ENCODE measurements around the gene IQGAP2.

IQGAP2 gene

DNA sequence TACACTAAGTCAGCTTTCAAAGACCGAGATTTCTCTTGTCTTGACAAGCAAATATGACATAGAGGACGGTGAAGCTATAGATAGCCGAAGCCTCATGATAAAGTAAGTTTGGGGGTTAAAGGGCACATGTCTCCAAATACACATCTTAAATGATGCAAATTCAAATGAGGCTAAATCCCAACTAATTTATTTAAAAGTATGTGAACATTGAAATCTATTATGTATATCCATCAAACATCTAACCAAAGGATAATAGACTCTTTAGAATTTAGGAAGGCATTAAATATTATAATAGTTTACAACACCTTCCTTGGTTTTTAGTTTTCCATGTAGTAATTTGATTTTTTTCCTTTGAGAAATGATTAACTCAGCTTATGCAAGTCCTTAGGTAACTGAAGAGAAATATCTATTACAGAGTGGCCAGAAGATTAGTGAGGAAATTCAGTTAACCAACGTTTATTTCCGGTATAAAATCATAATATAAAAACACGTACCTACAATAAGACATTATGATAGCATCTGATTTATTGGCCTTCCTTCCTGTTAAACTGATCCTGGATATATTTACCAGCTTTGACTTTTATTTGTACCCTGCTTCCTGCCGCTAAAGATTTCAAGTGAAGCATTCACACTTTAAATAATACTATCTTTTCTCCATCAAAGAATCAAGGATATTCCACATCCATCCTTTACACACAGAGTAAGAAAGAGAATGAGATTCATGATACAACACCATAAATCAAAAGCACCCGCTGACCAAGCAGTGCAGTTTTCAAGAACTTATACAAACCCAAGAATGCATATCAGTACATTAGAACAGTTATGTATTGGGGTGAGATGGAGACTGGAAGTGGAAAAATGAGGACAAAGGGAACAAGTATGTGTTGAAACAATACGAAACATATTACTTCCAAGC is 281.0 kb downstream of the IQGAP2 start:
- no peak overlapping the region for H3K27ac ChIP-seq (ENCODE audit: insufficient read depth, low read length, poor library complexity, severe bottlenecking)
- peaks cover 33% of the 10 kb centered on the region for H3K36me3 ChIP-seq (ENCODE audit: control insufficient read depth, insufficient read depth, low read length)
- H3K9me3 ChIP-seq (ENCODE audit: control insufficient read depth, low read length), result no peaks in the 10 kb centered on the region
- no peaks in the 10 kb centered on the region for H3K4me1 ChIP-seq (ENCODE audit: control insufficient read depth, insufficient read depth, low read length, poor library complexity, severe bottlenecking)
- no peaks in the 10 kb centered on the region for H3K27me3 ChIP-seq (replicated peaks; ENCODE audit: control insufficient read depth, insufficient read depth, low read length, poor library complexity, severe bottlenecking)
- H3K4me3 ChIP-seq (ENCODE audit: insufficient read depth, low read depth, low read length, poor library complexity, severe bottlenecking), result no peak overlapping the region
- DNase-seq, result no peak

DNA sequence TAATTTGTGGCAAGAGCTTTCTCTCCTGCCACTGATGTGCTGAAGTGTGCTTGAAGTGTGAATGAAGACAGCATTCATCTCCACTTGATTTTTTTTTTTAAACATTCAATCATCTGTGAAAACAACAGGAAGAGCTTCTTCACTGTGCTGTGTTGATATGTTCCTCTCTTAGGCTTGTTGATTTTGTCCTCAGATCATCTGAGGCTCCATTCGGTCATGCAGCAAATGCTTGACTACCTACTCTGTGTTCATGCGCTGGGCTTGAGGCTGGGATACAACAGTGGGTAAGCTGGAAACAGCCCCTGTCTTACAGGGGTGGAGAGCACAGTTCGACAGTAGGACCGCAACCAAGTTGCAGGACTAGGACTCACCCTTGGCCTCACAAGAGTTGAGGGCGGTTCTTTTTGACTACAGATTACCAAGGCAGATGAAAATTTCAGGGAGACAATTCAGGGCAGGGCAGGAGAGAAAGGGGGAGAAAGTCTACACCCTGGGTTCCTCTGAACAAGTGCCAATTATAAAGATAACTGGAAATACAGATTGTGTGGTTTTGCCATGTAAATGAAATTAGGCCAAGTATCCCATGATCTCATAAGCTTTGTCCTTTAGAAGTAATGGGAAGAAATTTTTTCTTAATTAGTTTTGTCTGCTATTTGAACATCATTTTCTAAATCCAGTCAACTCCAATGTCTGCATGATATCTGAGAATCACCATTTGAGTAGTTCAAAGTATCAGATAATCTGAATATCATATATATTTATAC is 281.9 kb downstream of the IQGAP2 start:
- Histone ChIP-seq H3K4me1 (ENCODE audit: control insufficient read depth, insufficient read depth, low read length, poor library complexity, severe bottlenecking) (no peaks in the 10 kb centered on the region), H3K4me3 (ENCODE audit: insufficient read depth, low read depth, low read length, poor library complexity, severe bottlenecking) (no peak overlapping the region), H3K36me3 (ENCODE audit: control insufficient read depth, insufficient read depth, low read length) (peaks cover 39% of the 10 kb centered on the region), H3K9me3 (ENCODE audit: control insufficient read depth, low read length) (no peaks in the 10 kb centered on the region), H3K27me3 (replicated peaks; ENCODE audit: control insufficient read depth, insufficient read depth, low read length, poor library complexity, severe bottlenecking) (no peaks in the 10 kb centered on the region), H3K27ac (ENCODE audit: insufficient read depth, low read length, poor library complexity, severe bottlenecking) (no peak overlapping the region)
- DNase-seq, result no peak

GRCh38 chr5:76685704-76686103 is 282.6 kb downstream of the IQGAP2 start:
- Histone ChIP-seq H3K36me3 (ENCODE audit: control insufficient read depth, insufficient read depth, low read length) (peaks cover 42% of the 10 kb centered on the region), H3K27me3 (replicated peaks; ENCODE audit: control insufficient read depth, insufficient read depth, low read length, poor library complexity, severe bottlenecking) (no peaks in the 10 kb centered on the region), H3K4me1 (ENCODE audit: control insufficient read depth, insufficient read depth, low read length, poor library complexity, severe bottlenecking) (no peaks in the 10 kb centered on the region), H3K4me3 (ENCODE audit: insufficient read depth, low read depth, low read length, poor library complexity, severe bottlenecking) (no peak overlapping the region), H3K27ac (ENCODE audit: insufficient read depth, low read length, poor library complexity, severe bottlenecking) (no peak overlapping the region), H3K9me3 (ENCODE audit: control insufficient read depth, low read length) (no peaks in the 10 kb centered on the region)
- no peak for DNase-seq

GRCh38 chr5:76688212-76688611 is 285.1 kb downstream of the IQGAP2 start:
- no peaks in the 10 kb centered on the region for H3K9me3 ChIP-seq (ENCODE audit: control insufficient read depth, low read length)
- DNase-seq, result no peak
- H3K4me1 ChIP-seq (ENCODE audit: control insufficient read depth, insufficient read depth, low read length, poor library complexity, severe bottlenecking), result no peaks in the 10 kb centered on the region
- no peaks in the 10 kb centered on the region for H3K27me3 ChIP-seq (replicated peaks; ENCODE audit: control insufficient read depth, insufficient read depth, low read length, poor library complexity, severe bottlenecking)
- no peak overlapping the region for H3K4me3 ChIP-seq (ENCODE audit: insufficient read depth, low read depth, low read length, poor library complexity, severe bottlenecking)
- H3K27ac ChIP-seq (ENCODE audit: insufficient read depth, low read length, poor library complexity, severe bottlenecking), result no peak overlapping the region
- H3K36me3 ChIP-seq (ENCODE audit: control insufficient read depth, insufficient read depth, low read length), result peaks cover 45% of the 10 kb centered on the region

- Histone ChIP-seq H3K4me3 (ENCODE audit: insufficient read depth, low read depth, low read length, poor library complexity, severe bottlenecking) (no peak overlapping the region), H3K9me3 (ENCODE audit: control insufficient read depth, low read length) (no peaks in the 10 kb centered on the region), H3K4me1 (ENCODE audit: control insufficient read depth, insufficient read depth, low read length, poor library complexity, severe bottlenecking) (no peaks in the 10 kb centered on the region), H3K36me3 (ENCODE audit: control insufficient read depth, insufficient read depth, low read length) (peaks cover 44% of the 10 kb centered on the region), H3K27me3 (replicated peaks; ENCODE audit: control insufficient read depth, insufficient read depth, low read length, poor library complexity, severe bottlenecking) (no peaks in the 10 kb centered on the region), H3K27ac (ENCODE audit: insufficient read depth, low read length, poor library complexity, severe bottlenecking) (no peak overlapping the region)
- no peak for DNase-seq
Observed at GRCh38 chr5:76688836-76689235, 285.8 kb downstream of the IQGAP2 start.

- no peak overlapping the region for H3K27ac ChIP-seq (ENCODE audit: insufficient read depth, low read length, poor library complexity, severe bottlenecking)
- no peaks in the 10 kb centered on the region for H3K27me3 ChIP-seq (replicated peaks; ENCODE audit: control insufficient read depth, insufficient read depth, low read length, poor library complexity, severe bottlenecking)
- H3K36me3 ChIP-seq (ENCODE audit: control insufficient read depth, insufficient read depth, low read length), result peaks cover 44% of the 10 kb centered on the region
- no peak for DNase-seq
- no peaks in the 10 kb centered on the region for H3K9me3 ChIP-seq (ENCODE audit: control insufficient read depth, low read length)
- H3K4me3 ChIP-seq (ENCODE audit: insufficient read depth, low read depth, low read length, poor library complexity, severe bottlenecking), result no peak overlapping the region
- H3K4me1 ChIP-seq (ENCODE audit: control insufficient read depth, insufficient read depth, low read length, poor library complexity, severe bottlenecking), result no peaks in the 10 kb centered on the region
Observed at GRCh38 chr5:76689321-76690036, 286.4 kb downstream of the IQGAP2 start.

- Histone ChIP-seq H3K27me3 (replicated peaks; ENCODE audit: control insufficient read depth, insufficient read depth, low read length, poor library complexity, severe bottlenecking) (no peaks in the 10 kb centered on the region), H3K9me3 (ENCODE audit: control insufficient read depth, low read length) (no peaks in the 10 kb centered on the region), H3K27ac (ENCODE audit: insufficient read depth, low read length, poor library complexity, severe bottlenecking) (no peak overlapping the region), H3K4me3 (ENCODE audit: insufficient read depth, low read depth, low read length, poor library complexity, severe bottlenecking) (no peak overlapping the region), H3K36me3 (ENCODE audit: control insufficient read depth, insufficient read depth, low read length) (peaks cover 44% of the 10 kb centered on the region), H3K4me1 (ENCODE audit: control insufficient read depth, insufficient read depth, low read length, poor library complexity, severe bottlenecking) (no peaks in the 10 kb centered on the region)
- DNase-seq, result no peak
Observed at GRCh38 chr5:76690037-76690679, 287.1 kb downstream of the IQGAP2 start.

DNA sequence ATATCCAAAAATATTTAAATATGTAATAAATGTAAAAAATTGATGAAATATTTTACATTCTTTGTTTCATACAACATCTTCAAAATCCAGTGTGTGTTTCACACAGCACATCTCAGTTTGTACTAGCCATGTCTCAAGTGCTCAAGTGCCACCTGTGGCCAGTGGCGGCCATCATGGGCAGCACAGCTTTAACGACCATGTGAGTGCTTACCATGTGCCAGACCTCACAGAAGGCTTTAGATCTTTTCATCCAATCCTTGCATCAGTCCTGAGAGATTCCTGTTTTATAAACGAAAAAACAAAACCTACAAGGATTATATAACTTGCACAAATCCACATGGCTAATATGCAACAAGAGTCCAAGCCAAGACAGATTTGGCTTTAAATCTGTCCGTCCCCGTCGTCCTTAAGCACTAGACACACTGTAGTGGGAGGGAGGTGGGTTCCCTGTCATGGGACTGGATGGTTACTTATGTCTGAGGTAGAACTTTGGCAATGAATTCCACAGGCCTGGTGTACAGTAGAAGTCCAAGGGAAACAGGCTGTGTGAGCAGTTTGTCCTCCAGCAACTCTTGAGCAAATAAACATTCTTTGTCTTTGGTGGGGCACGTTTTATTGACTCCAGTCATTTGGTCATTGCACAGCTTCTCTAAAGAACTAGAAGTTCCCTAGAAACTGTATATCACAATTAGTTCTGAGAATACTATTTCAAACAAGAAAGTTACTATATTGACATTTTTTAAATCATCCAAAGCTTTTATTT is 287.8 kb downstream of the IQGAP2 start:
- Histone ChIP-seq H3K9me3 (ENCODE audit: control insufficient read depth, low read length) (no peaks in the 10 kb centered on the region), H3K27ac (ENCODE audit: insufficient read depth, low read length, poor library complexity, severe bottlenecking) (no peak overlapping the region), H3K36me3 (ENCODE audit: control insufficient read depth, insufficient read depth, low read length) (peaks cover 51% of the 10 kb centered on the region), H3K4me1 (ENCODE audit: control insufficient read depth, insufficient read depth, low read length, poor library complexity, severe bottlenecking) (no peaks in the 10 kb centered on the region), H3K27me3 (replicated peaks; ENCODE audit: control insufficient read depth, insufficient read depth, low read length, poor library complexity, severe bottlenecking) (no peaks in the 10 kb centered on the region), H3K4me3 (ENCODE audit: insufficient read depth, low read depth, low read length, poor library complexity, severe bottlenecking) (no peak overlapping the region)
- no peak for DNase-seq

Data from effector memory CD4-positive, alpha-beta T cell (primary cell).